Stimulated activated CD8-positive, alpha-beta memory T cell treated with anti-CD3 and anti-CD28 coated beads, Interleukin-2, amount 100 ng/mL, for 48 hours (primary cell): ENCODE results near the gene PSMD3.
"Not testable (repeated sequence)": the region's sequence is repeated elsewhere in the genome, so short reads cannot be mapped to it uniquely, and the experiment has no call there.

ENCODE experiments used
- DNase-seq, 2 donors: peaks; one replicate each; pipeline ENCODE4 v3.0.0-alpha.2; 2020; ENCODE audit warnings: low read depth in 2 of 2

Gene PSMD3

GRCh38 chr17:39980351-39981206 is at the start of gene PSMD3:
Gene PSMD3, plus strand, starts transcription at chr17:39980807. Its CDS starts 164 bp downstream, at chr17:39980971.
- DNase-seq = peak; percentile 93 to 96

DNA sequence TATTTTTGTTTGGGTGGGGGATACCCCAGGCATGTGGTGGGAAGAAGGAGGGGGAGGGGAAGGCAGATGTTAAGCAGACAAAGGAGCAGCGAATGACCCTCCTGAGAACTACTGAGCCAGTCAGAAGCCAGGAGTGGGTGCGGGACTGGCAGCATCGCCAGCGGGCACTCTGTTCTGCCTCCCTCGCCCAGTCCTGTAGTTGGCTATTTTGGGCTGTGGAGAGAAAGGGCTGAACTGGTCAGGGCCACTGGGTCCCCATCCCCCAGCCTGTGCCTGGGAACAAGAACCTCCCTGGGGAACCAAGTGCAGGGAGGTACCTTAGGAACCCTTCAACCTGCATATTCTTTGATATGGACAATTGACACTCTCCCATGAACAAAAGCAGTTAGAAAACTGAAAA is 46.7 kb upstream of the PSMD3 start:
- no peak for DNase-seq

- no peak for DNase-seq
Measured at GRCh38 chr17:39934324-39934723, 46.3 kb upstream of the PSMD3 start.

- DNase-seq = no peak
Measured at GRCh38 chr17:39935909-39936308, 44.7 kb upstream of the PSMD3 start.

- no peak for DNase-seq
Measured at GRCh38 chr17:39937447-39937846, 43.2 kb upstream of the PSMD3 start.

- DNase-seq = no peak
Measured at GRCh38 chr17:39938140-39938869, 42.3 kb upstream of the PSMD3 start.

- no peak for DNase-seq
Measured at GRCh38 chr17:39939106-39939505, 41.5 kb upstream of the PSMD3 start.

- no peak for DNase-seq
Measured at GRCh38 chr17:39939588-39940419, 40.8 kb upstream of the PSMD3 start.

DNA sequence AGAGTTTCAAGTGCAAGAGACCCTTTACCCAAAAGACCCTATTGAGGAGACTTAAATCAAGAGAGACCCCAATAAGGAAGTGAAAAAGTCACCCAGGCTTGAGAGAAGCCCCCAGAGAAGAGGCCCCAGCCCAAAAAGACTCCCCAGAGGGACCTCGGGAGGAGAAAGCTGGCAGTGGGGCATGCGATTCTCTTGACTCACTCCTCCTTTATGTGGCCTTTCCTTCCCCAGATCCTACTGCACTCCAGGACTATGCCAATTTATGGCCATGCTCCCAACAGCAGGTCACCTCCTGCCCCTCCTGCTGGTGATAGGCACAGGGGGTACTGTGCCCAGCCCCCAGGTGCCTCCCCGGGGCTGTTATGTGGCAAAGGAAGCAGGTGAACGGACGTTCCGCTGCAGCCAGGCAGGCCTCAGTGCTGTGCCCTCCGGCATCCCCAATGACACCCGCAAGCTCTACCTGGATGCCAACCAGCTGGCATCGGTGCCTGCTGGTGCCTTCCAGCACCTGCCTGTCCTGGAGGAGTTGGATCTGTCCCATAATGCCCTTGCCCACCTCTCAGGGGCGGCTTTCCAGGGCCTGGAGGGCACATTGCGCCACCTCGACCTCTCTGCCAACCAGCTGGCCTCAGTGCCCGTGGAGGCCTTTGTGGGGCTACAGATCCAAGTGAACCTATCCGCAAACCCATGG is 36.8 kb upstream of the PSMD3 start:
- DNase-seq = no peak

DNA sequence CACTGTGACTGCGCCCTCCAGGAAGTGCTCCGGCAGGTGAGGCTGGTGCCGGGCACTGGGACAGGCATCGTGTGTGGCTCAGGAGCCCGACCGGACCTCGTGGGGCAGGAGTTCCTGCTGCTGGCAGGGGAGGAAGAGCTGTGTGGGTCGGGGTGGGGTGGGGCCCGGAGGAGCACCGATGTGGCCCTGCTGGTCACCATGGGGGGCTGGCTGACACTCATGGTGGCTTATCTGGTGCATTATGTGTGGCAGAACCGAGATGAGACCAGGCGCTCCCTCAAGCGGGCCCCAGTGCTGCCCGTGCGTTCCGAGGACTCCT is 36.3 kb upstream of the PSMD3 start:
- DNase-seq = no peak

DNA sequence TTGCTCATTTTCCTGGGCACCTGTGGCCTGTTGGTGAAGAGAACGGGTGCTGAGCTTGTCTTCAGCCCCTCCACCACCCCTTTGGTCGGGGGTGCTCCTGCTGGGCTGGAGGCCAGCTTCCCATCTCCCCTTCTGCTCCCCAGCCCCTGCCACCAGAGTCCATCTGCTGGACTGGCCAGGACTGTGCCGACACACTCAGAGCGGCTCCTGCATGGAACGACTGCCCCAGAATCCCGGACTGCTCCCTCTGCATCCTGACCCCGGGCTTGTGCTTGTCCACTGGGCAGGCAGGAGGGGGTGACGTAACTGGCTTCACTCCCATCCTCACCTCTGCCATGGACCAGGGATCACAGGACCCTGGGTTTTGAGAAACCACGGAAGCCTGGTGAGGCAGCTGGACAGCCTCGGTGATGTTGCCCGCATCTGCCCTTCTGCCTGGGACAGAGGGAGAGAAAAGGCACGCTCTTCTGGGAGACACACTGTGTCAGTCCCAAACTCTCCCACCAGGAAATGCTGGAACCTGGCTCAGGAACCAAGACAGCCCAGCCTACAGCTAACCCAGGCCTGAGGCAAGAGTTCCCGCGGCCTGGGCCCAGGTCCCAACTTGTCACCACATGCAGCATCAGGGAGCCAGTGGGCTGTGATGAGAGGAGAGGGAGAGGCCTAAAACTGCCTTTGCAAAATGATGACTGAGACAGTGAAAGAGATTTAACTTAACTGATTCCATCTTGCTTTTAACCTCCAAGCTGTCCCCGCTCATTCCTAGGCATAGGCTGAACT is 33.9 kb upstream of the PSMD3 start:
- no peak for DNase-seq

DNA sequence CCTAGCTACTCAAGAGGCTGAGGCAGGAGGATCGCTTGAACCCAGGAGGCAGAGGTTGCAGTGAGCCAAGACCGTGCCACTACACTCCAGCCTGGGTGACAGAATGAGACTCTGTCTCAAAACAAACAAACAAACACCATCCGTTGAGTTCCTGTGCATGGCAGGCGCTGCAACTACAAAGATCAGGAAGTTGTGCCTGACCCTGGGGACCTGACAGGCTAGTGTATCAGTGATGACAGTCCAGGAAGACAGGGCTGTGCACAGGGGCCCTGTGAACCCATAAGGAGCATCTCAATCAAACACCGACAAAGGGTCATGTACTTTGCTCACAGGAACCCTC is 32.1 kb upstream of the PSMD3 start:
- not testable (repeated sequence) for DNase-seq

GRCh38 chr17:39949028-39949427 is 31.6 kb upstream of the PSMD3 start:
- DNase-seq = no peak

- no peak for DNase-seq
Measured at GRCh38 chr17:39950871-39951348, 29.7 kb upstream of the PSMD3 start.

- DNase-seq = no peak
Measured at GRCh38 chr17:39951924-39952679, 28.5 kb upstream of the PSMD3 start.

- peak; percentile 87 to 94 for DNase-seq
Measured at GRCh38 chr17:39952680-39953470, 27.7 kb upstream of the PSMD3 start.

DNA sequence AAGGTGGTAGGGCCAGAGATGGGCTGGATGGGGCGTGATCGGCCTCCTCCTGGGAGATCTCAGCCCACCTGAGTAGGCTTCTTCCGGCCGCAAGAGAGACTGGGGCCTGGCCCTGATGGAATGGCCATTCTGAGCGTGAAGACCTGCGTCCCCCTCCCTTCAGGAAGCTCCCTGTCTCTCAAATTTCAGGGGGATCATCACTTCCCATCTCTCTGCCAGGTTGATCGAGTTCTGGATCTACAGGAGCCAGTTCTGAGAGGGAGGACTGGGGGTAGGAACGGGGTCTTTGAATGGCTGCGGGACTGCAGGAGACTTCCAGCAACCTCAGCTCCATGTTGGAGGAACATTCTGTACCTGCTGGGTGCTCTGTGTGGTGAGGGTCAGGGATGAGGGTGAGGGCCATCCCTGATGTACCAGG is 27.1 kb upstream of the PSMD3 start:
- no peak for DNase-seq

DNA sequence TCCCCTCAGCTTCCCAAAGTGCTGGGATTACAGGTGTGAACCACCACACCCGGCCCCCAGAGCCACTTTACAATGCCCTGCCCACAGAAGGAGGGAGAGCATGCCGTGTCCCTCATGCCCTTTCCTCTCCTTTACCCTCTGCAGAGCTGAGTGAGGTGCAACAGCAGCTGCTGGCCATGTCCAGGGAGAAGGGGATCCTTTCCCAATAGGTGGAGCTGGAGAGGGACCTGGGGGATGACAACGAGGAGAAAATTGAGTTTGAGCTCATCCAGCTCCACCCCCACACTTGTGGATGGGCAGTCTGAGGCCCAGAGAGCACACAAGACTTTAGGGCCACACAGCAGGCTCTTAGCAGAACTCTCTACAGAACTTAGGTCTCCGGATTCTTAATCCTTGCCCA is 25.7 kb upstream of the PSMD3 start:
- DNase-seq = no peak

- no peak for DNase-seq
Measured at GRCh38 chr17:39955726-39956225, 24.8 kb upstream of the PSMD3 start.
